ENCODE data around the gene CSNK2A3. TPM values are rescaled to one million over a fixed set of nuclear protein-coding genes. Genes with fewer than 3 reads are reported as not detected.

The CSNK2A3 gene
- total RNA-seq: 1.00 and 1.1 TPM in 2 replicates

GRCh38 chr11:11352878-11353277 lies at the start of gene CSNK2A3:
Gene CSNK2A3 (minus strand): TSS chr11:11353250. CDS start chr11:11353119, 131 bp downstream.

